ENCODE data around the gene TNFRSF1B.

TNFRSF1B gene

DNA sequence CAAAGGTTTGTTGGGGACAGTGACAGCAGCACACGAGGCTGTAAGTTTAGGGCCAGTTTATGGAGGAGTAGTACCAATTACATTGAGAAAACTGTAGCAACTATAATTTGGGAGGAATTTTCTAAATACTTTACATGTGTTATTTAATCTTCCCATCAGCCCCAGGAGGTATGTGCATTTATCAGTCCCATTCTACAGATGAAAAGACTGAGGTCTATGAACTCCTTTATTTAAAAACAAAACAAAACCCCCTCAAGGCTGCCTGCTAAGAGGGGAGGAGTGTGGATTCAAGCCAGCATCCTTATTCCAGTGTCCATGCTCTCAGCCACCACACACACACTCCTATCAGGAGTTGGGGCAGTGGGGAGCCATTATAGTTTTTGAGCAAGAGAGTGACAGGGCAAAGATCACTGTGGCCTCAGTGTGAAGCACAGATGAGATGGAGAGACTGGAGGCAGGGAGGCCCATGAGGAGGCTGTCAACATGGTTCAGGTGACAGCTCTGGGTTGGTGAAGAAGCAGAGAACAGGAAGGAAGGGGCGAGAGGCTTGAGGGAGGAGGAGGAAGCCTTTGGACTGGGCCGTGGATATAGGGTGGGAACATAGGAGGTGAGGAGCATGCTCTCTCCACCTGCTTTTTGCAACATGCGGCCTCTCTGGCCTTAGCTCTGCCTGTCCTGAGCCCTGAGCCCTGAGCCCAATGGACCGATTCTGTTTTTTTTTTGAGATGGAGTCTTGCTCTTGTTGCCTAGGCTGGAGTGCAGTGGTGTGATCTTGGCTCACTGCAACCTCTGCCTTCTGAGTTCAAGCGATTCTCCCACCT is 9.7 kb downstream of the TNFRSF1B start:
- DNase-seq, result no peak

GRCh38 chr1:12177156-12177998 is 10.6 kb downstream of the TNFRSF1B start:
- no peak for DNase-seq

- DNase-seq, result no peak
These were observed 11.2 kb downstream of the TNFRSF1B start for GRCh38 chr1:12177999-12178441.

DNA sequence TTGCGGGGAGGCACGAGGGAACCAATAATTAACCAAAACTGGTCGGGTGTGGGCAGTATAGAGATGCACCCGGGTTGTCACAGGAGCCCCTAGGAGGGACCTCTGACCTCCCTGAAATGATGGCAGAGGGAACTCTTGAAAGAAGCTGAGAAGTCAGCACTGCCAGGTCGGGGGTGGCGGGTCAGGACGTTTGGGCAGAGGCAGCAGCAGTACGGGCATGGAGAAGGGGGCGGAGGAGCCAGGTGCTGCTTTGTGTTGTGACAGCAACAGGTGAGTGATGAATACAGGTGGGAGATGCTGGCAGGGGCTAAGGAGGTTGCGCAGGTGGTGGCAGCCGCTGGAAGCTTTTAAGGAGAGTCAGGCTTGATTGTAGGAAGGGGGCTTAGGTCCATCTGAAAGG is 11.7 kb downstream of the TNFRSF1B start:
- no peak for DNase-seq

DNA sequence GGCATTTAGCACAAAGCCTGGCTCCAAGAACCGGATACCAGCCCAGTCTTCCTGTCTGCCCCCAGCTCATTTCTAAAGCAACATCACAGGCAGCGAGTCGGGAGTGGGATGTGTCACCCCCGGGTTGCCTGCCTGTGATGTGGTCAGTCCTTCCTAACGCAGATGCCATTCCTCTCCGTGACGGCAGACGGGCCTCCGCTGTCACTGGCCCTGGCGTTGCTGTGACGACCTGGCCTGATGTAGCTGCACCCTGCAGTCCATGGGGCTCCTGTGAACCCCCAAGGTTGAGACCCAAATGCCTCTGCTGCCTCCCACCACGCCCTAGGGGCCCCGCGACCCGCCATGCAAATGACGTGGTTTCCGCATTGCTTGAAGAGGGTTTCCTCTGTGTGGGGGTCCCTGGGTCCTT is 12.3 kb downstream of the TNFRSF1B start:
- no peak for DNase-seq

DNA sequence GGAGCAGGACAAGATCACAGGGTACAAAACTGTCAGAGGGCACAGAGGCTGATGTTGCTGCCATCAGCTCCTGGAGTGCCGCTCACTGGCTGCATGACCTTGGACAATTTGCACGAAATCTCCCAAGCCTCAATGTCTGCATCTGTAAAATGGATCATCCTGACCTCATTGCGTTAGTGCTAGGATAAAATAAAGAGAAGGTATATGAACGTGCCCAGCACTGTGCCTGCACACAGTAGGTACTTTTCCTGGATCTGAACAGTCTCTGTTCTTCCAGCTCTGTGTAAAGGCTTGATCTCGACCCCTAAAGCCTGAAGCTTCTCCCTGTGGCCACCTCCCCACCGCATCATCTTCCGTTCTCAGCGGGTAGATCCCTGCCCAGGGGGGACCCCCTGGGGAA is 12.9 kb downstream of the TNFRSF1B start:
- DNase-seq, result no peak

DNA sequence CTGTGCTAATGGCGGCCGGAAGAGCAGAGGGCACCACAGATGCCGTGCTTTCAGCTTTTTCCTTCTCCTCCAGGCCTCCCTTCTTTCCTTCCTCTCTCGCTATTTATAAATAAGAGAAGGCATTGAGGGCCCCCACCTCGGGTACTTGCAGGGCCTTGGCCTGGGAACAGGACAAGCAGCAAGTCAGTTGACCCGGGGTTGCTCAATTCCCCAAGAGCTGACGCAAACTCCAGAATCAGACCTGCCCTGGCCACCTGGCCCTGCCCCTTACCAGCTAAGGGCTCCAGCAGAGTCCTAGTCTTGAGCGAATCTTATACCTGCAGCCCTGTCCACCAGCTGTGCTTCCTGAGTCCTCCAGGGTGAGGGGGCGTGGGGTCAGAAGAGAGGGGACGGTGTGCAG is 13.5 kb downstream of the TNFRSF1B start:
- DNase-seq, result no peak

DNA sequence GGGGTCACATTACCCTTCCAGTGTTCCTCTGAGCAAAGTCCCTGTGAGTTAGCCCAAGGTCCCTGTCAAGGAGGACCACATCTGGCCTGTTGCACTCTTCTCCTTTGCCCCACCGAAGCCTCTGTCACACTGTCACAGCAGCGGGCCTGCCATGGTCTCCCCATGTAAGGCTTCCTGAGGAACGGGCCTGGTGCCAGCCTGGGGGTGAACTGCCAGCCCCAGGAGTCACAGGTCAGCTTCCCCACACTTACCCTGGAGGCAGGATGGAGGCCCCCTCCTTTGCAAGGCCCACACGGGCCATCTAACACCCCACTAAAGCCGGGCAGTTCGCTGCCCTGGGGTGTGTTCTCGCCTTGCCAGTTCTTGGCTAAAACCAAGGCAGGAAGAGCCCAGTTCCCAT is 14.1 kb downstream of the TNFRSF1B start:
- no peak for DNase-seq

GRCh38 chr1:12181568-12181967 is 14.8 kb downstream of the TNFRSF1B start:
- DNase-seq, result no peak

GRCh38 chr1:12182410-12182984 is 15.7 kb downstream of the TNFRSF1B start:
- no peak for DNase-seq

DNA sequence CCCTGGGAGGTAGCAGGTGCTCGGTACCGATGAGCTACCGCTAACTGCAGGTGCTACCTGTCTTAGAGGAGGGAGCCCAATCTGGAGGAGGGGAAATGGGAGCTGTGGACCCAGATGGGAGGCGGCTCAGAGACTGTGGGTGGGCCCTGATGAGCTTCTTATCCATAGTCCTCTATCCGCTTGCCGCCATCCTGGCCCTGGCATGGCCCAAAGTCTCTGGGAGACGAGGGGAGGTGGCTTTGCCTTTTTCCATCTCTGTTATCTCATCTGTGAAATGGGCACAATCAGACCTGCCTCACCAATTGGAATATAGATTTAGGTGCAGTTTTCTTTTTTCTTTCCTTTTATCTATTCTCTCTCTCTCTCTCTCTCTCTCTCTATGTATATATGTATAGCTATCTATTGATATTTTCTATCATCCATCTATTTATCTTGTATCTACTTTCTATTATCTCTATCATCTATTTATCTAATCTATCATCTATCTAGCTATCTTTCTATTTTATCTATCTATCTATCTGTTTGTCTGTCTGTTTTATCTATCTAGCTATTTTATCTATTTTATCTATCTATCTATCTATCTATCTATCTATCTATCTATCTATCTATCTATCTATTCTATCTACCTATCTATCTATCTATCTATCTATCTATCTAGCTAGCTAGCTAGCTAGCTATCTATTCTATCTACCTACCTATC is 16.5 kb downstream of the TNFRSF1B start:
- DNase-seq, result no peak

DNA sequence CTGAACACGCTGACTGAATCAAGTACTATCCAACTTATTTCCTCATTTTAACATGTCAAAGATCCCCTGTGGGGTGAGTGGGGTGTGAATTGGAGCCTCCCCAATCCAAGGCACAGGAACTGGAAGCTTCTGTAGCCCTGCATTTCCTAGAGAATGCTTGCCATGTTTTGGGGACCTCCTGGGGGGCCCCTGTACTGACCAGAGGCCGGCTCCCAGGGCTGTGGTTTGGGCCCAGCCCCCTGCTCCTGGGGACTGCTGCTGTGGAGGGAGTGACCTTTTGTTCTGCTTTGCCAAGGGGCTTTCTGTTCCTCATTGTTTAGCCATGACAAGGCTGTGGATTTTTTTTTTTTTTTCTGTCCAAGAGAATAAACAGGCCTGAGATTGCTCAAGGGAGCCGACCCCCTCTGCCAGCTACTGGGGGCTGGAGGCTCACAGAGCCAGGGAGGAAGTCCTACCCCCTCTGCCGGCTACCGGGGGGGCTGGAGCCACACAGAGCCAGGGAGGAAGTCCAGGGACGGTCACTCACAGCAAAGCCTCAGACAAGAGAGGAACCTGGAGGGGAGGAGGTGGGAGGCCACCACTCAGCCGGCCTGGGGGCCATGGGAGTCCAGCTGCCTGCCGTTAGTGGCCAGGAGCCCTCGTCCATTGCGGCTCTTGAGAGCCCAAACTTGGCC is 17.4 kb downstream of the TNFRSF1B start:
- DNase-seq, result no peak

DNA sequence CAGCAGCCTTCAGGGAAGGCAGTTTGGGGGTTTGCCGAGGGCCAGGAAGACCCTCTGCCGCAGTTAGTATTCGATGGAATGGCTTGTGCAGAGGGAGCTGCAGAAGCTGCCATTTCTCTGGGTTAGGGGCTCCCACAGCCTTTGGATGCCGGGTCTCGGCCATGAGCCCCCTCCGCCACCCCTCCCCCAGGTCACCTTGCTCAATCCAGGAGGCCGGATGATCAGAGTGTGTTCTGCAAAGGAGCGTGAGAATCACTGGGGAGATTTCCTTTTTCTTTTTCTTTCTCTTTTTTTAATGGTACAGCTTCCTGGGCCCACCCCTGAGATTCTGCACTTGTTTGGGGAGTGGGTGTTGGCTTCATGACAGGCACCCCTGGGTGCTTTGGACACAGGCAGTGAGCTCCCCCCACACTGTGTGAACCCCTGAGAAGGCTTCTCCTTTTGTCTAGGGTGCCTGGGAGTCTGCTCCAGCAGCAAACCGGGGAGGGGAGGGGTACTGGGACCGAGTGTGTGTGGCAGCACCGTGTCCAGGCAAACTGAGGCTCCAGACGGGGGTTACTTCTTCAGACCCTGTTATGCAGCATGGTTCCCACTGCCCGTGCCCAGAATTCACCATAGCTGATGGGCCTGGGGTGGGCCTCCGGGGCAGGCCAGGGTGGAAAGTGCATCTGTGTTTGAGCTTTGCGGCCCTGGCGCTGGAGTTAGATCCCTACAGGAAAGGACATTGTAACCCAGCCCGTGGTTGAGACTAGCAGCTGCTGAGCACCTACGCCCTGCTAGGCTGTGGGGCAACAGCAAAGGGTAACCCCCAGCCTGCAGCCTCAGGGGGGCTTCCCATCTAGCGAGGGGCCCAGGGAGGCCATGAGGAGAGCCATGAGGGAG is 18.5 kb downstream of the TNFRSF1B start:
- no peak for DNase-seq

DNA sequence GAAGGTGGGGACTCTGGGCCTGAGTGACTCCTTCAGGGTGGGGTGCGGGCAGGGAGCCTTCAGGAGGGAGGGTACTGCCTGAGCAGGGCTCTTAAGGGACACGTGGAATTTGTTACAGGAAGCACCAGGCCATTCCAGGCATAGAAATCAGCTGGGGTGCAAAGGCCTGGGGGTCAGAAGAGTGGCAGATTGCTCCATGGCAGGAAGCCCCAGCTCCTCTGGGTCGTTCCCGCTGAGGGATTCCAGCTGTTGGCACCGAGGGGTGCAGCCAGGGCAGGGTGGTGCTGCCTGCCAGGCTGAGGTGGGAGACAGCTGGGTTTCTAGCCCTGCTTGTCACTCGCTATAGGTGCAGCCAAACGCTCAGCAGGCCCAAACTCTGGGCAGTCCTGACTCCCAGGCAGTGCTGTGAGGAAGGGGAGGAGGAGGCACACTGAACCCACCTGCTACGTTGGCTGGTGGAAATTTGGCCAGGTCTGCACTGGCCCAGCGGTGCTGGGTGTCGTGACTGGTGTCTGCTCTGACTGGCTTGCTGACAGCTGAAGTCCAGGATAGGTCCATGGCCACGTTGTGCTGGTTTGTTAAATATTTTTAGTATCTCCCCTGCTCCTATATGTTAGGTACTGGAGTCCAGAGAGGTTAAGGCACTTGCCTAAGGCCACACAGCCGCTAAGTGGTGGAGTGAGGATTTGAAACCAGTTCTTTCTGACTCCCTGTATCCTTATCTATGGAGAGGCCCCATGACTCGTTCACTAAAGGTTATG is 19.3 kb downstream of the TNFRSF1B start:
- no peak for DNase-seq

- no peak for DNase-seq
These were observed 19.8 kb downstream of the TNFRSF1B start for GRCh38 chr1:12186679-12186985.

DNA sequence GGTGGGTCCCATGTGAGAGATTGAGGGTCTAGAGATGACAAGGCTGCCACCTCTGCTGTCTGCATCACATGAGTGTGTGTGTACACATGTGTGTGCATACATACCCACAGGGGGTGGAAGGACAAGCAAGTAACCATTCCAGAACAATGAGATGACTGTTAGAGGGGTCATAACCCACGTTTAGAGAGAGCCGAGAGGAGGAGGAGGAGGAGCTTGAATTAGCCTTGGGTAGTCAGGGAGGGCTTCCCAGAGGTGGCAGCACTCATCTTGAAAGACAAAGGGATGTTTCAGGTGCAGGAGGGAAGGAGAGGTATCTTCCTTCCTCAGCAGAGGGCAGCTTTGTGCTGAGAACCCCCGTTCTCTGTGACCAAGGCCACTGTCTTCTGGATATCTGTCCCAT is 21.3 kb downstream of the TNFRSF1B start:
- no peak for DNase-seq

DNA sequence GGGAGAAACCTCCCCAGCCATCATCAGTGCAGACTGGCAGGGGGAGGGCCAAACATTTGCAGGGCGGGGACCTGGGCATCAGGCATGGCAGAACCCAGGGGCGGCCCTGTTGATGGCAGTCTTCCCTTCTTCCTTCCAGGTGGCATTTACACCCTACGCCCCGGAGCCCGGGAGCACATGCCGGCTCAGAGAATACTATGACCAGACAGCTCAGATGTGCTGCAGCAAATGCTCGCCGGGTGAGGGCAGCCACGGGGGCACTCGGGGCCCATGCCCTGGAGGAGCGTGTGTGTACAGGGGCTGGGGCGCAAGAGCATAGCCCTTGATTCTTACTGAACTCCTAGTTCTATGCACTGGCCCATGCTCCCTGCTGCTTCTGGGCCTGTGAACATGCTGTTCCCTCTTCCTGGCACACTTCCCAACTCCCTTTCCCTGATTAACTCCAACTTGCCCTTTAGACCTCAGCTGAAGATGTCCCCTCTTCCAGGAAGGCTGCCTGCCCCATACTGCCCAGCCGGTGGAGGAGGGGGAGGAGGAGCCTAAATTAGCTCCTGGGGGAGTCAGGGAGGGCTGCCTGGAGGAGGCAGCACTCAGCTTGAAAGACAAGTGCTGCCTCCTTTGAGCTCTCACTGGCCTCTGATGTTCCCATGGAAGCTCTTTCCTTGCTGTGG is 22.0 kb downstream of the TNFRSF1B start:
- no peak for DNase-seq

GRCh38 chr1:12189328-12189682 is 22.5 kb downstream of the TNFRSF1B start:
- no peak for DNase-seq

DNA sequence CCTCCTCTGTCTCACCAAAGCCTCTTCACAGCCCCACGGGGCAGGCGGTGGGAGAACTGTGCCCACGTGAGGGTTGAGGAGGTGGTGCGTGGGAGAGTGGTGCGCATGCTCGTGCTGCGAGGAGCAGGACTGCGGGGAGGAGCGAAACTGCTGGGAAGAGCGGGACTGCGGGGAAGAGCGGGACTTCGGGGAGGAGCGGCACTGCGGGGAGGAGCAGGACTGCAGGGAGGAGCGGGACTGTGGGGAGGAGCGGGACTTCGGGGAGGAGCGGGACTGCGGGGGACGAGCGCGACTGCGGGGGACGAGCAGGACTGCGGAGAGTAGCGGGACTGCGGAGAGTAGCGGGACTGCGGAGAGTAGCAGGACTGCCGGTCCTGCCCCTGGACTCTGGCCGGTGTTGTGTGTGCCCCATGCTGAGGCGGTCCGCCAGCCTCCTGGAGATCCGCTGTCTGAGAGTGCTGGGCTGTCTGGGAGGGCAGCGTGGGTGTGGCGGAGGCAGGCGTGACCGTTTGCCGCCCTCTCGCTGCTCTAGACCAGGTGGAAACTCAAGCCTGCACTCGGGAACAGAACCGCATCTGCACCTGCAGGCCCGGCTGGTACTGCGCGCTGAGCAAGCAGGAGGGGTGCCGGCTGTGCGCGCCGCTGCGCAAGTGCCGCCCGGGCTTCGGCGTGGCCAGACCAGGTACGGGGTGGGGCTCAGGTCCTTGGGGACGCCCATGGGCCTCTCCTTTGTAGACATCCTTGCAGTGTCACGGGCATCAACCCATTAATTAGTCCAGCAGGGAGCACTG is 24.6 kb downstream of the TNFRSF1B start:
- no peak for DNase-seq

All from NCI-H82 (cell line).